Measurements from ENCODE around the gene TIGD7.

GRCh38 chr16:3304370-3304769 is 860 bp downstream of the TIGD7 start:
- TF ChIP-seq POLR2AphosphoS5 (IDR thresholded peaks at IDR 0.05; ENCODE audit: low read depth, low read length) (no peak), POLR2A (IDR thresholded peaks at IDR 0.05; ENCODE audit: low read depth, low read length) (no peak), TAF1 (IDR thresholded peaks at IDR 0.05; ENCODE audit: low read depth, low read length) (no peak), SPI1 (IDR thresholded peaks at IDR 0.05; ENCODE audit: low read depth, low read length) (no peak), POU2F2 (IDR thresholded peaks at IDR 0.05; ENCODE audit: low read depth, low read length) (no peak)
